GM19397 (cell line): Measurements from ENCODE around the gene GRM5.

Experiments
- ATAC-seq: cut with Tn5 transposase; IDR thresholded peaks from one replicate; pipeline ENCODE4 v1.9.1; 2021; ENCODE audit warnings: mild to moderate bottlenecking, moderate library complexity; ENCODE audit not compliant: unreplicated experiment

The GRM5 gene

GRCh38 chr11:88454881-88455280 is 610.9 kb downstream of the GRM5 start:
- no peak for ATAC-seq
